OCI-LY7 (cell line): ENCODE measurements around the gene KRTAP4-6.

Source experiments
- EZH2phosphoT487 ChIP-seq: fragments of 200-600 bp; sonication (generic); IDR thresholded peaks from 2 replicates; pipeline ENCODE4 v1.6.1; 2018; ENCODE audit warnings: low read depth, borderline replicate concordance, mild to moderate bottlenecking, mixed run types, antibody characterized with exemption, low read length, moderate library complexity, mixed read lengths
- TF ChIP-seq, protein P1 (sequence below): fragments of 200-600 bp; sonication (generic); conservative IDR thresholded peaks from 2 replicates; pipeline ENCODE4 v1.5.1; 2014; ENCODE audit warnings: mild to moderate bottlenecking, antibody characterized with exemption, low read length, moderate library complexity, mixed read lengths

DNA sequence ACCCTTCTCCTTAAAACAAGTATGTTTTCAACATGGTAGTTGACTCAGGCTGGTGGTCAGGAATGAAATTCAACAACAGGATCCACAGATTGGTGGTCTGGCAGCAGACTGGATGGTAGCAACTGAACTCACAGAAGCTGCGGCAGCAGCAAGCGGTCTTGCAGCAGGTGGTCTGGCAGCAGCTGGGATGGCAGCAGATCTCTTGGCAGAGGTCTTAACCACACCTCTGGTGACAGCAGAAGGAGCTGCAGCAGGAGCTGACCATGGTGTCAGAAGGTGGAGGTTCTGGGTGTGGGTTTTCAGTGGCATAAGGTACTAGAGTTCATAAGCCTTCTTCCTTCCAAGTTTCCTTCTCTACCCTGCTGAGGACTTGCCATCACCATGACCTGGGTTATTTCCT, 46.5 kb upstream of the KRTAP4-6 start:
- TF ChIP-seq, protein P1, sequence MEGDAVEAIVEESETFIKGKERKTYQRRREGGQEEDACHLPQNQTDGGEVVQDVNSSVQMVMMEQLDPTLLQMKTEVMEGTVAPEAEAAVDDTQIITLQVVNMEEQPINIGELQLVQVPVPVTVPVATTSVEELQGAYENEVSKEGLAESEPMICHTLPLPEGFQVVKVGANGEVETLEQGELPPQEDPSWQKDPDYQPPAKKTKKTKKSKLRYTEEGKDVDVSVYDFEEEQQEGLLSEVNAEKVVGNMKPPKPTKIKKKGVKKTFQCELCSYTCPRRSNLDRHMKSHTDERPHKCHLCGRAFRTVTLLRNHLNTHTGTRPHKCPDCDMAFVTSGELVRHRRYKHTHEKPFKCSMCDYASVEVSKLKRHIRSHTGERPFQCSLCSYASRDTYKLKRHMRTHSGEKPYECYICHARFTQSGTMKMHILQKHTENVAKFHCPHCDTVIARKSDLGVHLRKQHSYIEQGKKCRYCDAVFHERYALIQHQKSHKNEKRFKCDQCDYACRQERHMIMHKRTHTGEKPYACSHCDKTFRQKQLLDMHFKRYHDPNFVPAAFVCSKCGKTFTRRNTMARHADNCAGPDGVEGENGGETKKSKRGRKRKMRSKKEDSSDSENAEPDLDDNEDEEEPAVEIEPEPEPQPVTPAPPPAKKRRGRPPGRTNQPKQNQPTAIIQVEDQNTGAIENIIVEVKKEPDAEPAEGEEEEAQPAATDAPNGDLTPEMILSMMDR, result no peak
- TF ChIP-seq EZH2phosphoT487, result no peak
